ENCODE data around the gene CCM2. TPM values are rescaled to one million over a fixed set of nuclear protein-coding genes. Genes with fewer than 3 reads are reported as not detected.

Gene CCM2
- total and polyA plus RNA-seq, 12 donors = 36.1 to 84.5 (median 50.7) TPM

DNA sequence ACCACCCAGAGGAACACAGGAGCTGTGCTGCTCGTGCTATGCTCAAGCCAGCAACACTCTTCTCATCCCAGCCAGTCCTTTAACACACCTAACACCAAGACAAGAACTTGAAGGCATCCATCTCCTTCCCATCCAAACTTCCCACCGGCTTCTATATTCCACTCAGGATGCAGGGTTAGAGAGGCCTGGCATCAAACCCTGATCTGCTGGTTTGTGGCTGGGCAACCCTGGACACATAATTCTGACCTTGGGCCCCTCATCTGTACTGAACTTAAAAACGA, 15.6 kb upstream of the CCM2 start:
- no peak for DNase-seq
- intact Hi-C loops (cut with DNase I) = no loop called here
- peaks cover 0 to 33% of the 10 kb centered on the region in 2 donors for H3K36me3 ChIP-seq (replicated peaks in 1 of 2)
- no peaks in the 10 kb centered on the region for H3K27me3 ChIP-seq
- H3K9me3 ChIP-seq (replicated peaks in 1 of 3) = no peaks in the 10 kb centered on the region
- H3K27ac ChIP-seq = peak overlapping the region in 2 of 5 donors; percentile 7 to 24
- H3K4me1 ChIP-seq (replicated peaks in 1 of 2) = peaks cover 16 to 25% of the 10 kb centered on the region in 2 donors
- TF ChIP-seq, protein P1, sequence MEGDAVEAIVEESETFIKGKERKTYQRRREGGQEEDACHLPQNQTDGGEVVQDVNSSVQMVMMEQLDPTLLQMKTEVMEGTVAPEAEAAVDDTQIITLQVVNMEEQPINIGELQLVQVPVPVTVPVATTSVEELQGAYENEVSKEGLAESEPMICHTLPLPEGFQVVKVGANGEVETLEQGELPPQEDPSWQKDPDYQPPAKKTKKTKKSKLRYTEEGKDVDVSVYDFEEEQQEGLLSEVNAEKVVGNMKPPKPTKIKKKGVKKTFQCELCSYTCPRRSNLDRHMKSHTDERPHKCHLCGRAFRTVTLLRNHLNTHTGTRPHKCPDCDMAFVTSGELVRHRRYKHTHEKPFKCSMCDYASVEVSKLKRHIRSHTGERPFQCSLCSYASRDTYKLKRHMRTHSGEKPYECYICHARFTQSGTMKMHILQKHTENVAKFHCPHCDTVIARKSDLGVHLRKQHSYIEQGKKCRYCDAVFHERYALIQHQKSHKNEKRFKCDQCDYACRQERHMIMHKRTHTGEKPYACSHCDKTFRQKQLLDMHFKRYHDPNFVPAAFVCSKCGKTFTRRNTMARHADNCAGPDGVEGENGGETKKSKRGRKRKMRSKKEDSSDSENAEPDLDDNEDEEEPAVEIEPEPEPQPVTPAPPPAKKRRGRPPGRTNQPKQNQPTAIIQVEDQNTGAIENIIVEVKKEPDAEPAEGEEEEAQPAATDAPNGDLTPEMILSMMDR (IDR thresholded peaks at IDR 0.05) = no peak
- no peak for TF ChIP-seq POLR2A (IDR thresholded peaks at IDR 0.05)
- H3K4me3 ChIP-seq = no peak overlapping the region
- WGBS, 4 donors = 55 to 62% (median 60%) methylated on average over 2 to 3 of the region's 3 CpGs

DNA sequence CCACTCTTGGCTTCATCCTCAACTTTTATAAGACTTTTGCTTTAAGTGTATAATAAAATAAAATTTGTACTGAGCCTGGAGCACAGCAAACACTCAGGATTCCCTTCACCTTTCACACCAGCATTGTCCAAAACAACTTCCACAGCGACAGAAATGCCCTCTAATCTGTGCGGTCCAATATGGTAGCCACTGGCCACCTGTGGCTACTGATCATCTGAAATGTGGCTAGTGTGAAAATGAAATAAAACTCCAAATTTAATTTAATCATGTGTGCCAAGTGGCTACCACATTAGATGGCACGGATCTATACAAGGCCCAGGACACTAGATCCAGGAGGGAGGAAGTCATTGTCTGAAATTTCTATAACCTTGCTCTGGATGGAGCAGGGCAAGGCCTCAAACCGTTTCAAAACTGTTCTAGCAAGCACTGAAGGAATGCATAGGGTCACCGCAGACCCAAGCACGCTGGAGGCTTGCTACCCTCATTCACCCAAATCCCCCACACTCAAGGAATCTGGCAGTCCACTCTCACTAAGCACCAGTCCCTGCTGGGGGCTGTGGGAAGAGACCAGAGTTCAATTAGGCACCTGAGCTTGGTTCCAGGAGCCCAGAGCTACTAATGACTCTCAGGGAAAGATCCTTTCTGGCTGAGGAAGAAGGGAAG, 14.8 kb upstream of the CCM2 start:
- Histone ChIP-seq H3K27me3 (no peaks in the 10 kb centered on the region), H3K9me3 (replicated peaks in 1 of 3) (no peaks in the 10 kb centered on the region), H3K36me3 (replicated peaks in 1 of 2) (peaks cover 0 to 33% of the 10 kb centered on the region in 2 donors), H3K4me1 (replicated peaks in 1 of 2) (peaks cover 16 to 30% of the 10 kb centered on the region in 2 donors), H3K27ac (peak overlapping the region in 3 of 5 donors; percentile 94 to 97 (median 96)), H3K4me3 (peak overlapping the region in 1 of 4 donors; percentile 61)
- no peak for TF ChIP-seq POLR2A (IDR thresholded peaks at IDR 0.05)
- TF ChIP-seq, protein P1 (IDR thresholded peaks at IDR 0.05) = no peak
- WGBS, 4 donors = 69 to 91% (median 76%) methylated on average over 3 to 6 of the region's 6 CpGs
- intact Hi-C loops (cut with DNase I) = no loop called here
- DNase-seq = no peak

DNA sequence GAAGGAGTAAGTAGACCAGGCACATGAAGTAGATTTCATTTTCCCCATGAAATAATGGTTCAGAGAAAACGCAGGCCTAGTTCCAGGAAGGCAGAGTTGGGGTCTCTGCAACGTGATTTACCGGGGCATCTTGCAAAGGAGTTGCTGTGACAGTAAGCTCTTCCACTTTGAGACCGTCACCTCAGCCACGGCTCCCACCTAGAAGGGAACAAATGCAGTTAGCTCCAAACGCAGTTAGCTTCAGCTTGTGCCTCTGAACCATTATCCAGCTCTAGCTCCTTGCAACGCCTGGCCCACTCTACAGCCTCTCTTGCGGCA, 14.1 kb upstream of the CCM2 start:
- intact Hi-C loops (cut with DNase I) = no loop called here
- peaks cover 0 to 3% (median 0%) of the 10 kb centered on the region in 3 donors for H3K9me3 ChIP-seq (replicated peaks in 1 of 3)
- H3K4me1 ChIP-seq (replicated peaks in 1 of 2) = peaks cover 16 to 37% of the 10 kb centered on the region in 2 donors
- peaks cover 0 to 33% of the 10 kb centered on the region in 2 donors for H3K36me3 ChIP-seq (replicated peaks in 1 of 2)
- H3K27ac ChIP-seq = peak overlapping the region; percentile 28 to 97 (median 94)
- peak overlapping the region in 2 of 4 donors; percentile 29 to 61 for H3K4me3 ChIP-seq
- TF ChIP-seq POLR2A (IDR thresholded peaks at IDR 0.05) = no peak
- TF ChIP-seq, protein P1 (IDR thresholded peaks at IDR 0.05) = no peak
- DNase-seq = no peak
- 19 to 25% (median 22%) methylated on average over 7 to 8 of the region's 8 CpGs for WGBS, 4 donors
- H3K27me3 ChIP-seq = no peaks in the 10 kb centered on the region

DNA sequence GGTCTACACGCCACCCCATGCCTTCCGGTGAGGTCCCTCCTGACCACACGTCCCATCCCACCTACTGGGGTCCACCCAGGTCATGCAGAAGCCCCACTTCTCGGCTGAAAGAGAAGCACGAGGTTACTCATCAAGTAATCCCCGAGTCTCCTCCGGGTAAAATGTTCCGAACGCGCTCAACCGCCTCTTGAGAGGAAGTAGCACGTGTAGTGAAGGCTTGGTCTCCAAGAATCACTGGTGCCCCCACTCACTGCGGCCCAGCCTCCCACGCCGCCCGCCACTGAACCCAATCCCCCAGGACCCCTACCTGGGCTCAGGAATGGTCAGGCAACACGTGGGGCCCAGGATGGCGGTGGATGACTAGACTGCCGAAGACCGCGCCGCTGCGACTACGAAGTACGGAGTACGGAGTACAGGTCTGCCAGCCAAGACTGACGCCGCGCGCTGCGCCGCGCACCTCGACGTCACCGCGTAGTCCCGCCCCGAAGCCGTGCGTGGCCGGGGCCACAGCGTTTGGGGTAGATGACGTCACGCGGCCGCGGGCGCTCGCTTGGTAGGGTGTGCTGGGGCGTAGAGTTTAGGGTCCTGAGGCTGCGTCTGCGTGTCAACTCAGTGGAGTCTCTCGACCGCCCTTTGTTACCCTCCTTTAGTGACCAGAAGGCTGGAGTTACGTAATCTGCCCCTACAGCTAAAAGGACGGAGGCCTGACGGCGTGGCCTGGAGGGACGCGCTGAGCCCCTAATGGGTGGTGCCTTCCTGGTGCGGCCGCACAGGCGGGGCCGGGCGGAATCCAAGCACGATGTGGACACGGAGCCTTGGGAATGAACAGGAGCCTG, 13.6 kb upstream of the CCM2 start:
- no peaks in the 10 kb centered on the region for H3K27me3 ChIP-seq
- peak overlapping the region; percentile 28 to 97 (median 94) for H3K27ac ChIP-seq
- intact Hi-C loops (cut with DNase I) = no loop called here
- WGBS, 4 donors = 1 to 3% (median 1%) methylated on average over 15 to 68 of the region's 68 CpGs
- peak overlapping the region in 3 of 4 donors; percentile 21 to 61 (median 29) for H3K4me3 ChIP-seq
- TF ChIP-seq, protein P1 (IDR thresholded peaks at IDR 0.05) = peak in 1 of 6 experiments; percentile 4
- peak; percentile 84 to 90 for TF ChIP-seq POLR2A (IDR thresholded peaks at IDR 0.05)
- H3K9me3 ChIP-seq (replicated peaks in 1 of 3) = peaks cover 0 to 6% (median 0%) of the 10 kb centered on the region in 3 donors
- H3K36me3 ChIP-seq (replicated peaks in 1 of 2) = peaks cover 0 to 33% of the 10 kb centered on the region in 2 donors
- DNase-seq = peak; percentile 93 to 97 (median 94)
- peaks cover 16 to 40% of the 10 kb centered on the region in 2 donors for H3K4me1 ChIP-seq (replicated peaks in 1 of 2)
